ENCODE results near the gene RYK.
A peak's percentile ranks its signal among the peaks of the same experiment; 100 is the strongest.
"Not testable (repeated sequence)": the region's sequence is repeated elsewhere in the genome, so short reads cannot be mapped to it uniquely, and the experiment has no call there.

Gene RYK

GRCh38 chr3:134222835-134223234, 27.8 kb downstream of the RYK start:
- no peak for DNase-seq (ENCODE audit: extremely low read depth in 1 of 2, low read depth in 1 of 2)

- no peak for DNase-seq (ENCODE audit: extremely low read depth in 1 of 2, low read depth in 1 of 2)
These were observed 33.8 kb downstream of the RYK start for GRCh38 chr3:134216851-134217250.

- no peak for DNase-seq (ENCODE audit: extremely low read depth in 1 of 2, low read depth in 1 of 2)
These were observed 34.4 kb downstream of the RYK start for GRCh38 chr3:134216191-134216764.

- no peak for DNase-seq (ENCODE audit: extremely low read depth in 1 of 2, low read depth in 1 of 2)
These were observed 36.4 kb downstream of the RYK start for GRCh38 chr3:134214239-134214638.

GRCh38 chr3:134212967-134213665, 37.5 kb downstream of the RYK start:
- DNase-seq (ENCODE audit: extremely low read depth in 1 of 2, low read depth in 1 of 2), result peak; percentile 59 to 82

GRCh38 chr3:134211797-134212196, 38.9 kb downstream of the RYK start:
- no peak for DNase-seq (ENCODE audit: extremely low read depth in 1 of 2, low read depth in 1 of 2)

GRCh38 chr3:134205451-134205850, 45.2 kb downstream of the RYK start:
- DNase-seq (ENCODE audit: extremely low read depth in 1 of 2, low read depth in 1 of 2), result no peak

GRCh38 chr3:134201201-134202130, 49.2 kb downstream of the RYK start:
- no peak for DNase-seq (ENCODE audit: extremely low read depth in 1 of 2, low read depth in 1 of 2)

- DNase-seq (ENCODE audit: extremely low read depth in 1 of 2, low read depth in 1 of 2), result not testable (repeated sequence)
These were observed 50.8 kb downstream of the RYK start for GRCh38 chr3:134199880-134200279.

GRCh38 chr3:134199240-134199639, 51.4 kb downstream of the RYK start:
- no peak for DNase-seq (ENCODE audit: extremely low read depth in 1 of 2, low read depth in 1 of 2)

GRCh38 chr3:134198414-134198813, 52.2 kb downstream of the RYK start:
- DNase-seq (ENCODE audit: extremely low read depth in 1 of 2, low read depth in 1 of 2), result no peak

- DNase-seq (ENCODE audit: extremely low read depth in 1 of 2, low read depth in 1 of 2), result no peak
These were observed 52.9 kb downstream of the RYK start for GRCh38 chr3:134197681-134198261.

GRCh38 chr3:134194247-134194646, 56.4 kb downstream of the RYK start:
- DNase-seq (ENCODE audit: extremely low read depth in 1 of 2, low read depth in 1 of 2), result no peak

GRCh38 chr3:134190250-134190649, 60.4 kb downstream of the RYK start:
- DNase-seq (ENCODE audit: extremely low read depth in 1 of 2, low read depth in 1 of 2), result no peak

GRCh38 chr3:134189849-134190248, 60.8 kb downstream of the RYK start:
- no peak for DNase-seq (ENCODE audit: extremely low read depth in 1 of 2, low read depth in 1 of 2)

- no peak for DNase-seq (ENCODE audit: extremely low read depth in 1 of 2, low read depth in 1 of 2)
These were observed 64.3 kb downstream of the RYK start for GRCh38 chr3:134186391-134186790.

GRCh38 chr3:134180761-134181160, 69.9 kb downstream of the RYK start:
- DNase-seq (ENCODE audit: extremely low read depth in 1 of 2, low read depth in 1 of 2), result no peak

- no peak for DNase-seq (ENCODE audit: extremely low read depth in 1 of 2, low read depth in 1 of 2)
These were observed 71.2 kb downstream of the RYK start for GRCh38 chr3:134179508-134179907.

- no peak for DNase-seq (ENCODE audit: extremely low read depth in 1 of 2, low read depth in 1 of 2)
These were observed 87.6 kb downstream of the RYK start for GRCh38 chr3:134163096-134163495.

GRCh38 chr3:134161898-134162615, 88.6 kb downstream of the RYK start:
- no peak for DNase-seq (ENCODE audit: extremely low read depth in 1 of 2, low read depth in 1 of 2)

GRCh38 chr3:134155446-134155845, 95.2 kb downstream of the RYK start:
- DNase-seq (ENCODE audit: extremely low read depth in 1 of 2, low read depth in 1 of 2), result no peak

Data from activated CD8-positive, alpha-beta memory T cell treated with anti-CD3 and anti-CD28 coated beads for 1 hour (primary cell).